Natural killer cell treated with Interleukin-12 subunit alpha and Interleukin-12 subunit beta and Interleukin-15 and Interleukin-18, amount 100 ng/mL, for 72 hours (primary cell): Measurements from ENCODE around the gene MPRIP. TPM values are rescaled to one million over a fixed set of nuclear protein-coding genes. Genes with fewer than 3 reads are reported as not detected.

ENCODE experiments used
- ATAC-seq, 2 donors: fragments of 150-1000 bp; cut with Tn5 transposase in 1 of 2; sonication (Bioruptor Pico), chemical (Tn5 transposase) in 1 of 2; 2 replicates each; pipeline ENCODE4 v1.10.0; 2021
- DNase-seq: peaks from one replicate; pipeline ENCODE4 v3.0.0; 2022; ENCODE audit warnings: low spot score
- H3K27ac Mint-ChIP-seq, 2 donors: 1 replicate in 1 of 2; 2 replicates in 1 of 2; pipeline ENCODE4 v1.8.0; 2022; ENCODE audit warnings: mixed read lengths in 2 of 2, mild to moderate bottlenecking in 1 of 2, moderate library complexity in 1 of 2
- H3K27me3 Mint-ChIP-seq, 2 donors: 1 replicate in 1 of 2; 2 replicates in 1 of 2; pipeline ENCODE4 v1.8.0; 2022; ENCODE audit warnings: mixed read lengths in 2 of 2
- H3K36me3 Mint-ChIP-seq: one replicate; pipeline ENCODE4 v1.8.0; 2022; ENCODE audit warnings: mixed read lengths
- H3K4me1 Mint-ChIP-seq, 2 donors: 1 replicate in 1 of 2; 2 replicates in 1 of 2; pipeline ENCODE4 v1.8.0; 2022; ENCODE audit warnings: low read depth in 2 of 2, mixed read lengths in 2 of 2, mild to moderate bottlenecking in 1 of 2
- H3K4me3 Mint-ChIP-seq: one replicate; pipeline ENCODE4 v1.8.0; 2022; ENCODE audit warnings: mixed read lengths
- H3K9me3 Mint-ChIP-seq: 2 replicates; pipeline ENCODE4 v1.8.0; 2022; ENCODE audit warnings: mixed read lengths
- total RNA-seq, 2 donors: library from RNA; stranded (reverse); gene quantifications; one replicate each; pipeline ENCODE4 v1.2.3, GENCODE V29; 2022

MPRIP gene
- total RNA-seq, 2 donors from 2014 or later = 158 to 216 TPM

GRCh38 chr17:17029938-17030337 is 12.3 kb upstream of the MPRIP start:
- Mint-ChIP-seq H3K4me3 (no peak overlapping the region), H3K36me3 (no peaks in the 10 kb centered on the region), H3K4me1 (no peaks in the 10 kb centered on the region), H3K27me3 (no peaks in the 10 kb centered on the region), H3K9me3 (no peaks in the 10 kb centered on the region), H3K27ac (no peak overlapping the region)
- ATAC-seq = no peak
- peak; percentile 55 for DNase-seq

- DNase-seq (peak; percentile 48), ATAC-seq (no peak)
- Mint-ChIP-seq H3K4me1 (no peaks in the 10 kb centered on the region), H3K27me3 (no peaks in the 10 kb centered on the region), H3K27ac (no peak overlapping the region), H3K9me3 (no peaks in the 10 kb centered on the region), H3K36me3 (no peaks in the 10 kb centered on the region), H3K4me3 (no peak overlapping the region)
Measured at GRCh38 chr17:17030515-17031211, 11.6 kb upstream of the MPRIP start.

DNA sequence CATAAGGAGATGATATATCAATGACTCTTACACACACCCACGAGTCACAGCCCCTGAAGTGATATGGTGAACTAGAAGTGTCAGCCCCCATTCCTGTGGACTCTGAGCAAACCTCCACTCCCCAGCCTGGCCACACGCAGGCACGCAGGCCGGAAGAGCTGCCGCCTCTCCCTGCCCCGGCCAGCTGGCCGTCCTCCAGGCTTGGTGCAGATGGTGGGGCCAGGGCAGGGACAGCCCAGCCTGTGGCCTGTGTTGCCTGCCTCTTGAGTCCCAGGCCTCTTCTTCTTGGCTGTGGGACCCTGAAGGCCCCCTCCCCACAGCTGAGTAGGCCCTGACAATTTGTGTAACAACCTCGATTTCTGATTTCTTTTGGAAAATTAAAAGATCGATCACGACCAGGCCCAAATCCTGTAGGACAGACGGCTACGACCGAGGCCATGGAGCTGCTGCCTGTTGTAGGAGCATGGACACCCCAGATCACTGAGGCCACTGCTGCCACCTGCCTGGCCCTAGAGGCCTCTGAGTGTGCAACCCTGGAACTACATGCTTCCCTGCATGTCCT is 10.0 kb upstream of the MPRIP start:
- Mint-ChIP-seq H3K9me3 (no peaks in the 10 kb centered on the region), H3K27ac (no peak overlapping the region), H3K27me3 (no peaks in the 10 kb centered on the region), H3K4me3 (no peak overlapping the region), H3K4me1 (no peaks in the 10 kb centered on the region), H3K36me3 (no peaks in the 10 kb centered on the region)
- peak; percentile 26 for DNase-seq
- no peak for ATAC-seq

DNA sequence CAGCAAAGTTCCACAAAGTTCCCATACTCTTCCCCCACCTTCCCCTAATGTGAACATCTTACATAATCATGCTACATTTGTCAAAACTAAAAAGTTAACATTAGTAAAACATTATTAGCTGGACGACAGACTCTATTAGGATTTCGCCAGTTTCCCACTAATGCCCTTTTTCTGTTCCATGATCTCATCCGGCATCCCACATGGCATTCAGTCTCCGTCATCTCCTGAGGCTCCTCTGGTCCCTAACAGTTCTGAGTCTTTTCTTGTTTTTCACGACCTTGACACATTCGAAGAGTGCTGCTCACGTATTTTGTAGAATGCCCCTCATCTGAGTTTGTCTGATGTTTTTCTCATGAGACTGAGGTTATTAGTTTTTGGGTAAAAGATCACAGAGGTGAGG is 8.8 kb upstream of the MPRIP start:
- Mint-ChIP-seq H3K27ac (no peak overlapping the region), H3K4me3 (no peak overlapping the region), H3K27me3 (no peaks in the 10 kb centered on the region), H3K36me3 (no peaks in the 10 kb centered on the region), H3K4me1 (no peaks in the 10 kb centered on the region), H3K9me3 (no peaks in the 10 kb centered on the region)
- DNase-seq (peak; percentile 5), ATAC-seq (no peak)

- Mint-ChIP-seq H3K27me3 (no peaks in the 10 kb centered on the region), H3K36me3 (no peaks in the 10 kb centered on the region), H3K4me3 (no peak overlapping the region), H3K27ac (no peak overlapping the region), H3K9me3 (no peaks in the 10 kb centered on the region), H3K4me1 (no peaks in the 10 kb centered on the region)
- no peak for ATAC-seq
- DNase-seq = peak; percentile 29
Measured at GRCh38 chr17:17034026-17034425, 8.2 kb upstream of the MPRIP start.

GRCh38 chr17:17034496-17035075 is 7.7 kb upstream of the MPRIP start:
- H3K4me1 Mint-ChIP-seq = no peaks in the 10 kb centered on the region
- no peak overlapping the region for H3K4me3 Mint-ChIP-seq
- H3K36me3 Mint-ChIP-seq = no peaks in the 10 kb centered on the region
- H3K27me3 Mint-ChIP-seq = no peaks in the 10 kb centered on the region
- no peaks in the 10 kb centered on the region for H3K9me3 Mint-ChIP-seq
- ATAC-seq = no peak
- no peak overlapping the region for H3K27ac Mint-ChIP-seq
- DNase-seq = no peak

- ATAC-seq (no peak), DNase-seq (peak; percentile 12)
- Mint-ChIP-seq H3K36me3 (no peaks in the 10 kb centered on the region), H3K27me3 (no peaks in the 10 kb centered on the region), H3K9me3 (no peaks in the 10 kb centered on the region), H3K4me3 (no peak overlapping the region), H3K27ac (no peak overlapping the region), H3K4me1 (no peaks in the 10 kb centered on the region)
Measured at GRCh38 chr17:17035490-17035889, 6.8 kb upstream of the MPRIP start.

DNA sequence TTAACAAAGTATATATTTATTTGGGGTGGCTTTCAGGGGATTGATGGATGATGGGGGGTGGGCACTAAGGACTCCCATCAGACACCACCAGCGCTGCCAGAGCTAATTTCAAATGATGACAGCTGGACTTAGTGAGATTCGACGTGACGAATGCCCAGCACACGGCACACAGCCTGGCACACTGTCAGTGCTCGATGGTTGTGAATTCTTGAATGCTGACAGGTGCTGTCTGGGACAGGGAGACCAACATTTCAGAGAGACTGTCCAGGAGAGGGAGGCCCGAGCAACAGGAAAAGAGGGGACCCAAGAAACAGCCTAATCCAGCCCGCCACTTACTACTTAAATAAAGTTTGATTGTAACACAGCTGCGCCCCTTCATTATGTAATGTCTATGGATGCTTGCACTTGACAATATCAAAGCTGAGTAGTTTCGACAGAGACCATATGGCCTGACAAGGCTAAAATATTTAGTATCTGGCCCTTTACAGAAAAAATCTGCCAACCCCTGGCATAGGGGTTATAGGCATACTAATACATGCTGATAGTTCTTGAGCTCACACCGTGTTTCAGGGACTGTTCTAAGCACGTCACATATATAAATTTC is 6.2 kb upstream of the MPRIP start:
- H3K9me3 Mint-ChIP-seq = no peaks in the 10 kb centered on the region
- peak; percentile 5 for DNase-seq
- H3K27me3 Mint-ChIP-seq = no peaks in the 10 kb centered on the region
- no peak overlapping the region for H3K4me3 Mint-ChIP-seq
- no peak overlapping the region for H3K27ac Mint-ChIP-seq
- peaks cover 0 to under 1% of the 10 kb centered on the region in 2 donors for H3K4me1 Mint-ChIP-seq
- no peak for ATAC-seq
- no peaks in the 10 kb centered on the region for H3K36me3 Mint-ChIP-seq

DNA sequence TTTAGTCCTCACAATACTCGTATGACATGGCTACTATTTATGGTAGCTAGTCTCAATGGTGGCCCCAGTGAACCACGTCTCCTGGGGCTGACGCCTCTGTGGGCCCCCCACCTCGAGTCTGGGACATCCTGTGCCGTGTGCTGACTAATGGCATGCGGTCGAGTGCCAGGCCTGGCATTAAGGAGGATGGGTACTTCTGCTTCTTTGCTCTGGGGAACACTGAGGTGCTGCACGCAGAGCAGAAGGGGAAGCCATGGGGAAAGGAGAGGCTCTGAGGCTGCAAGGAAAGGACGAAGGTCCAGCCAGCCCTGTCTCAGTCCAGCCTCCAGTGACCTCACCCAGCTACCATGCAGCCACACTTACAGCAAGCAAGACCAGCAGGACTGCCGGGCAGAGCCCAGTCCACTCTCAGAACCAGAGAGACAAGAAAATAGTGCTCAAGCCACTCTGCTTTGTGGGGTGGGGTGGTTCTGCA is 5.7 kb upstream of the MPRIP start:
- no peak for ATAC-seq
- Mint-ChIP-seq H3K4me1 (peaks cover 5% of the 10 kb centered on the region in 2 donors), H3K9me3 (no peaks in the 10 kb centered on the region), H3K27me3 (no peaks in the 10 kb centered on the region), H3K27ac (no peak overlapping the region), H3K4me3 (no peak overlapping the region), H3K36me3 (no peaks in the 10 kb centered on the region)
- peak; percentile 39 for DNase-seq

- Mint-ChIP-seq H3K9me3 (no peaks in the 10 kb centered on the region), H3K27me3 (no peaks in the 10 kb centered on the region), H3K36me3 (no peaks in the 10 kb centered on the region), H3K27ac (no peak overlapping the region), H3K4me1 (peaks cover 25 to 30% of the 10 kb centered on the region in 2 donors), H3K4me3 (no peak overlapping the region)
- ATAC-seq (no peak), DNase-seq (no peak)
Measured at GRCh38 chr17:17039911-17040310, 2.3 kb upstream of the MPRIP start.

DNA sequence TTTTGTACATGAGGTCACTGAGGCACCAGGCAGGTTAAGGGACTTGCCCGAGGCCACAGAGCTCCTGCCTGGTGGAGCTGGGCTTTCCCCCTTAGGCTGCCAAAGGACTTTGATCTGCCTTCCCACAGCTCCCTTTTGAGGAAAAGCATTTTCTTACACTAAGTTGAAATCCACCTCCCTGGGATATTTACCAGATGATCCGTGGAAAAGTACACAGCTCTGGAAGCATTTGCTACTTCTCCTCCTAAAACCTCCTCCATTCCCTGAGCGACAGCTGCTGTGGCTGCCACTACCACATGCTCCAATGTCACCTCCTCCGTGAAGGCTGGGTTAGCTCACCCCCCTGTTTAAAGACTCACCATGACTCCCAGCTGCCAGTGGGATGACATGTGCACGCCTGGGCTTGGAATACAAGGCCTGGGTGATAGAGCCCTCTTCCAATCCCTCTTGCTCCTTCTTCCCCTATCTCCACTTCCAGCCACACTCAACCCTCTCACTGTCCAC is 1.2 kb upstream of the MPRIP start:
- Mint-ChIP-seq H3K4me3 (peak overlapping the region; percentile 82), H3K27ac (peak overlapping the region; percentile 37 to 70), H3K27me3 (no peaks in the 10 kb centered on the region), H3K9me3 (no peaks in the 10 kb centered on the region), H3K36me3 (no peaks in the 10 kb centered on the region), H3K4me1 (peaks cover 34 to 39% of the 10 kb centered on the region in 2 donors)
- DNase-seq (no peak), ATAC-seq (no peak)

DNA sequence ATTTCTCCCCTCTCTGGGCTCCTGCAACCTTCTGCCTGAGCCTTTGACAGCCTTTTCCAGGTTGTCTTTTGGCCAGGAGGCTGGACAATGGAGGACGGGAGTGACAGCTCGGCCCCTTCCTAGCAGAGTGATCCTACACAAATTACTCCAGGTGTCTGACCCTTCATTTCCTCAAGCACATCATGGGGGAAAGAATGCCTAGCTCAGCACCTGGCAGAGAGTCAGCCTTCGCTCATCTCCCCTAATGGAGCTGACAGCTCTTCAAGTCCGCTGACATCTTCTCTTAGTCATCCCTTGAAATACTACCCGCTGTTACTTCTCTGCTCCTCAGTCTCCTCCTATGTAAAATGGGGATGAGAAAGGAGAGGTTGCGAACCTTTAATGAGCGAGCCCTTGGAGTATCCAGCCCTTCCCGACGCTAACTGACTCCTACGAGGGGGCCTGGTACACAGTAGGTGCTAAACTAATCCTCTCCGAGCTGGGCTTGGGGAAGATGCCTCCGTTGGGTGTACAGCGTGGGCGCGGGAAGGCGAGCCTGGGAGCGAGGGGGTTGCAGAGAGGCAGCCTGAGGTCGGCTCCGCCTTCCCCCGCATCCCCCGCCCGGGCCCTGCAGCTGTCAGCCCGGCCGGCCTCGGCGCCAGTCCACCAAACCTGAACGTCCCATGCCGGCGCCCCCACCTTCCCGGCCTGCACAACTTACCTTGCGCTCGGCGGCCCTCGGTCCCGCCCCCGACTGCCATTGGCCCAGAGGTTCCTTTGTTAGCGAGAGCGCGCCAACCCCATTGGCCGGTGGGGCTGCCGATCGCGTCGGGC is 480 bp upstream of the MPRIP start:
- no peaks in the 10 kb centered on the region for H3K9me3 Mint-ChIP-seq
- peak overlapping the region; percentile 37 to 70 for H3K27ac Mint-ChIP-seq
- peaks cover 35 to 42% of the 10 kb centered on the region in 2 donors for H3K4me1 Mint-ChIP-seq
- H3K36me3 Mint-ChIP-seq = no peaks in the 10 kb centered on the region
- peak; percentile 98 for DNase-seq
- H3K27me3 Mint-ChIP-seq = no peaks in the 10 kb centered on the region
- peak overlapping the region; percentile 82 for H3K4me3 Mint-ChIP-seq
- peak; percentile 98 to 99 for ATAC-seq

DNA sequence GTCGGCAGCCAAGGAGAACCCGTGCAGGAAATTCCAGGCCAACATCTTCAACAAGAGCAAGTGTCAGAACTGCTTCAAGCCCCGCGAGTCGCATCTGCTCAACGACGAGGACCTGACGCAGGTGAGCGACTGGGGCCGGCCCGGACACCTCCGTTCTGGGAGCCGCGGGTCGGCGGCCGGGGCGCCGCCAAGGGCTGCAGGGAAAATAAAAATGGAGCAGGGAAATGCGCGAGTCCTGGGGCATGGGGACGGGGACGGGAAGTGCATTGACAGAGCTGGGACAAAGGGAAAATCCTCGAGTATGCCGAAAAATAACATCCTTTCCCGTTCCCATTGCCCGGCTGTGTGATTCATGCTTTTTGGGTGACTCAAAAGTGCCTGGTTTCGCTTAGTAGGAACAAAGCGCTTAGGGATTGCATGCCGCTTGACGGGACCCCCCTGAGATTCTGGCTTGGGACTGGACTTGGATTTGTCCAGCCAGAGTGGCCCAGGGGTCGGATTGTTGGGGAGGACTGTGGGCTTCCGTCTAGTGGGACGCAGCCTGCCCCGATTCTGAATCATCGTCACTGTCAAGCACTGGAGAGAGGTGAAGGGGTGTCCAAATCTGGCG is 699 bp downstream of the MPRIP start:
- ATAC-seq (peak in 1 of 2 donors; percentile 0), DNase-seq (no peak)
- H3K4me1 Mint-ChIP-seq = peaks cover 42 to 49% of the 10 kb centered on the region in 2 donors
- no peaks in the 10 kb centered on the region for H3K9me3 Mint-ChIP-seq
- H3K27ac Mint-ChIP-seq = peak overlapping the region; percentile 72 to 90
- H3K36me3 Mint-ChIP-seq = no peaks in the 10 kb centered on the region
- H3K4me3 Mint-ChIP-seq = peak overlapping the region; percentile 96
- H3K27me3 Mint-ChIP-seq = no peaks in the 10 kb centered on the region
